ENCODE data around the gene ZNF662.

The ZNF662 gene

DNA sequence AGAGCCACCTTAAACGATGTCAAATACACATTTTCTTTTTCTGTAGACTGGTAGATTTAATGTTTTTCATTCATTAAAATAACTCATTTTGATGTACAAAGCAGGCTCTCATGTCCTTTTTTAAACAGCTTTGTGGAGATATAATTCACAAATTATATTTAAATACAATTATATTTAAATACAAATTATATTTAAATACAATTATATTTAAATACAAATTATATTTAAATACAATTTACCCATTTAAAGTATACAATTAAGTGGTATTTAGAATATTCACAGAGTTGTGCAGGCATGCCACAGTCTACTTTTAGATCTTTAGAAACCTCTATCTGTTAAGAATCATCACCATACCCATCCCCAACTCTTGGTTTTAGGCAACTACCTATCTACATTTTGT lies 36.8 kb downstream of the ZNF662 start:
- no peak for DNase-seq

DNA sequence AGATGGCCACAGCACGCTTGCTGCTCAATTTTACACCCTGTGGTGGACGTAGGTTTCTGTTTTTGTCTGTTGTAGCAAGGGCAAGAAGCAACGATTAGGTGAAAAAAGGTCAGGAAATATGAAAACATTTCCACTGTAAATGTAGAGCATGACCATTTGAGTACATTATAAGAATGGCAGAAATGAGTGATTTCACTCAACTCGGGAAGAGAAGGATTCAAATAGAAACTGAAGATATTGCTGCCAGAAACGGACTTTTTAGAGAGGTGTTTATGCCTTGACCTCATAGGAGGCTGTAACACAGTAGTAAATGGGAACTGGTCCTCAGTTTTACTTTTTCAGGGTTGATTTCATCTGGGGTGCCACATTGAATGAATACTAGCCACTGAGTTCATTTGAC lies 40.1 kb downstream of the ZNF662 start:
- DNase-seq, result no peak

DNA sequence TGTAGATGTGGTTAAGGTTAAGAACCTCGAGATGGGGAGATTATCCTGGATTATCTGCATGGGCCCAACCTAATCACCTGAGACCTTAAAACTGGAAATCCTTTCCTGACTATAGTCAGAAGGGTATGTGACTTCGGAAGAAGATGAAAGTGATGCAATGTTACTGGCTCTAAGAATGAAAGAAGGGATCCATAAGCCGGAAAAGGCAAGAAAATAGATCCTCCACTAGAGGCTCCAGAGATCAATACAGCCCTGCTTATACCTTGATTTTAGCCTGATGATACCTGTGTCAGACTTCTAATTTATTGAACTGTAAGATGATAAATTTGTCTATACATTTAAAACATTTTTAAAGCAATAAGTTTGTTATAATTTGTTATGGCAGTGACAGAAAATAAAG lies 51.6 kb downstream of the ZNF662 start:
- no peak for DNase-seq

DNA sequence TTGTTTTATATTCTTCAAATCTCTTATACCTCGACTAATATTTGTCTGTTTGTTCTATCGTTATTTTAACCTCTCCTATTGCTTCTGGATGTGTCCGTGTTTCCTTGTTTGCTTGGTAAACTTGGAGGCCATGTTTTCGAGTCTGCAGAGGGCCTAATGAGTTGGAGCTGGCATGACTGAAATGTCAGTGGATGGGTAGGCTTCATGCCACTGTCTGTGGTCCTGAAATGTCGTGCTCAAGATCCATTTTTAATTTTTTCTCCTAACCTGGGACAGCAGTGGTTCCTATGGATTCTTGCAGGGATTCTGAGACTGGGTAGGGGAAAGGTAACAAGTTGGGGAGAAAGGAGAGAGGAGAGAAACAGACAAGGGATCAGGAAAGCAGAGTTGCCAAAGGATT lies 54.3 kb downstream of the ZNF662 start:
- no peak for DNase-seq

DNA sequence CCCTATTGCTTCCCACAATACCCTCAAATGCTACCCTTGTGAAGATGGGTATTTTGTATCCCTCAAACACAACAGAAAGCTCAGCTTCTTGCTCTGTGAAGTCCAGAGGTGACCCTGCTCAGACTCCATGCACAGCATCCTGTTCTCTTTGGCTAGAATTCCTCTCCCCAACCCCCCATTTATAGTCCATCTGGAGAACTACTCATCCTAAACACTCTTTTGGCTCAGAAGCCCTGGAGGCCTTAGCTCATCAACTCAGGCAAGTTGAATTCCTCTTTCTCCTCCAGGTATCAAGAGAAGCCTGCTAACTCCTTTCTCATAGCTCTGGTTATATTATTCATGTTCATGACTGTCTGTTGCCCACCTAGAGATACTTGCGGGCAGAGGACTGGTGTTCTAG lies 54.8 kb downstream of the ZNF662 start:
- DNase-seq, result no peak

DNA sequence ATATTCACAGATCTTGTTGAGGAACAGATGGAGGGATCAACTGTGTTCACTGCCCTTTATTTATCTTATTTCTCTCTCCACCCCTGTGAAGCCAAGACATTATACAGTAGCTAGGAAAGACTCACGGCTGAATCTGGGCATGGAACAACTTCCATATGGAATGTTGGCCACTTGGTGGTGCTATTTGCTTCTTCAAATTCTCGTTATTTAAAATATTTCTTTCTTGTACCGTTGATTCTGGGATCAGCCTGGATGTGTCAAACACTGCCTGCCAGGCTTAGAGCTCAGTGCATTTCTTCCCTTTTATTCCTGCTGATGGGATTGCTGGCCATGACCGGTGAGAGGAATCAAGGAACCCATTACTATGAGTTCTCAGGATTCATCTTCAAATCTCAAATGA lies 55.7 kb downstream of the ZNF662 start:
- peak; percentile 39 for DNase-seq

DNA sequence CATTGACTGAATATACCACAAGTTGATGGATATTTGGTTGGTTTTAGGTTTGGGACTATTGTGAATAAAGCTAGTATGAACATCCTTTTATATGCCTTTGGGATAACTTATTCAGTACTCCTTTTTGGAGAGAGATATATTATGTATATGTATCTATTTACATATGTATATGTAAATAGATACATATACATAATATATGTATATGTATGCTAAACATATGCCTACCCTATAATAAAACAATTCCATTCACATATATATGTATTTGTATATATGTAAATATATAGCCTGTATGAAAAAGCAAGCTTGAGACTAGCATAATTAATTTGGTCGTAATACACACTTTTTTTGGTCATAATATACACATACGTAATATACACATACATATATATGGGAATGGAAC lies 57.3 kb downstream of the ZNF662 start:
- no peak for DNase-seq

DNA sequence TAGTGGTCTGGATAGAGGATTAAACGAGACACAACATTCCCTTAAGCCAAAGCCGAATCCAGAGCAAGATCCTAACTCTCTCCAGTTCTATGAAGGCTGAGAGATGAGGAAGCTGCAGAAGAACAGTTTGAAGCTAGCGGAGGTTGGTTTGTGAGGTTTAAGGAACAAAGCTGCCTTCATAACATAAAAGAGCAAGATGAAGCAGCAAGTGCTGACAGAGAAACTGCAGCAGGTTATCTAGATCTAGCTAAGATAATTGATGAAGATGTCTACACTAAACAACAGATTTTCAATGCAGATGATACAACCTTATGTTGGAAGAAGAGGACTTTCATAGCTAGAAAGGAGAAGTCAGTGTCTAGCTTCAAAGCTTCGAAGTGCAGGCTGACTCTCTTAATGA lies 58.3 kb downstream of the ZNF662 start:
- DNase-seq, result no peak

Measured in stimulated activated CD4-positive, alpha-beta T cell treated with anti-CD3 and anti-CD28 coated beads, Interleukin-15, amount 100 ng/mL, for 24 hours (primary cell).